ENCODE measurements around the gene TEX10. TPM values are rescaled to one million over a fixed set of nuclear protein-coding genes. Genes with fewer than 3 reads are reported as not detected.
"Not testable (repeated sequence)": the region's sequence is repeated elsewhere in the genome, so short reads cannot be mapped to it uniquely, and the experiment has no call there.

The TEX10 gene
- total RNA-seq, 2 experiments from 2014 or later, result 9.3 to 10.1 TPM

- Mint-ChIP-seq H3K27ac (no peak overlapping the region), H3K36me3 (ENCODE audit: low read depth) (peaks cover 49% of the 10 kb centered on the region), H3K4me3 (no peak overlapping the region), H3K27me3 (no peaks in the 10 kb centered on the region), H3K4me1 (ENCODE audit: low read depth) (peaks cover 76% of the 10 kb centered on the region), H3K9me3 (no peaks in the 10 kb centered on the region)
- no peaks in the 10 kb centered on the region for H3K27me3 ChIP-seq (ENCODE audit: control insufficient read depth in 1 of 2, insufficient read depth in 2 of 2, low read length in 2 of 2)
- H3K4me3 ChIP-seq (ENCODE audit: low read length), result no peak overlapping the region
- TF ChIP-seq CTCF (IDR thresholded peaks at IDR 0.05), result no peak
- ATAC-seq (ENCODE audit: poor library complexity) (no peak), DNase-seq (no peak)
- peaks cover 9% of the 10 kb centered on the region for H3K4me1 ChIP-seq (ENCODE audit: insufficient read depth, low read length)
- H3K9me3 ChIP-seq (ENCODE audit: control insufficient read depth in 1 of 2, insufficient read depth in 1 of 2, low read length in 2 of 2), result no peaks in the 10 kb centered on the region
- intact Hi-C loops (cut with DNase I, micrococcal nuclease), result loop anchor here in 1 of 2 experiments (5.0 kb wide), 1 partner anchor 440 kb away; the partner anchor contains the start of gene STX17
- H3K36me3 ChIP-seq (ENCODE audit: insufficient read depth, low read length), result peaks cover 22% of the 10 kb centered on the region
- H3K27ac ChIP-seq (ENCODE audit: low read depth in 1 of 2, low read length in 2 of 2), result no peak overlapping the region
- ChIA-PET POLR2A (no interaction called here), CTCF (interaction anchor here (1.2 to 1.3 kb wide), 2 partner anchors 9 to 11 kb away, joined by 3 to 4 read pairs; no protein-coding TSS in a partner anchor)
Measured at GRCh38 chr9:100346836-100347235, 5.9 kb downstream of the TEX10 start.

DNA sequence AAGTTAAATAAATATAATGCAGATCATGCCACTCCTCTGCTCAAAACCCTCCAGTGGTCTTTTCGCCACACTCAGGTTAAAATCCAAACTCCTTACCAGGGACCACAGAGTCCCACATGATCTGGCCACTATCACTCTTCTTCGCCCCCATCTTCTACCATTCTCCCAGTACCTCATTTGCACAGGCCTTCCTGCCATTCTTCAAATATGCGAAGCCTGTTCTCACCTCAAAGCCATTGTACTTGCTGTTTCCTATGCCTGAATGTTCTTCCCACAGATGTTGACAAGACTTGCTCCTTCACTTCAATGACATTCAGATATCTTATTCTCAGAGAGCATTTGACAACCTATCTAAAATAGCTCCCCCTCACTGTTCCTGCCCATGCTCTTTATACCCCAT is 10.9 kb downstream of the TEX10 start:
- Histone ChIP-seq H3K9me3 (ENCODE audit: control insufficient read depth in 1 of 2, insufficient read depth in 1 of 2, low read length in 2 of 2) (no peaks in the 10 kb centered on the region), H3K36me3 (ENCODE audit: insufficient read depth, low read length) (peaks cover 24% of the 10 kb centered on the region), H3K27me3 (ENCODE audit: control insufficient read depth in 1 of 2, insufficient read depth in 2 of 2, low read length in 2 of 2) (no peaks in the 10 kb centered on the region), H3K27ac (ENCODE audit: low read depth in 1 of 2, low read length in 2 of 2) (no peak overlapping the region), H3K4me1 (ENCODE audit: insufficient read depth, low read length) (no peaks in the 10 kb centered on the region), H3K4me3 (ENCODE audit: low read length) (no peak overlapping the region)
- ATAC-seq (ENCODE audit: poor library complexity) (no peak), DNase-seq (no peak)
- no peak for TF ChIP-seq CTCF (IDR thresholded peaks at IDR 0.05)
- intact Hi-C loops (cut with DNase I, micrococcal nuclease), result no loop called here
- H3K27me3 Mint-ChIP-seq, result no peaks in the 10 kb centered on the region
- no peak overlapping the region for H3K27ac Mint-ChIP-seq
- peaks cover 58% of the 10 kb centered on the region for H3K4me1 Mint-ChIP-seq (ENCODE audit: low read depth)
- H3K36me3 Mint-ChIP-seq (ENCODE audit: low read depth), result peaks cover 72% of the 10 kb centered on the region
- POLR2A ChIA-PET, result interaction anchor here (2.5 kb wide), 1 partner anchor 11 kb away, joined by 12 read pairs; the partner anchor contains the start of gene TEX10
- CTCF ChIA-PET, result no interaction called here
- H3K9me3 Mint-ChIP-seq, result no peaks in the 10 kb centered on the region
- H3K4me3 Mint-ChIP-seq, result no peak overlapping the region

GRCh38 chr9:100340224-100340623 is 12.5 kb downstream of the TEX10 start:
- TF ChIP-seq CTCF (IDR thresholded peaks at IDR 0.05), result no peak
- Mint-ChIP-seq H3K27ac (no peak overlapping the region), H3K36me3 (ENCODE audit: low read depth) (peaks cover 64% of the 10 kb centered on the region), H3K9me3 (no peaks in the 10 kb centered on the region), H3K4me1 (ENCODE audit: low read depth) (peaks cover 50% of the 10 kb centered on the region), H3K4me3 (no peak overlapping the region), H3K27me3 (no peaks in the 10 kb centered on the region)
- no peaks in the 10 kb centered on the region for H3K27me3 ChIP-seq (ENCODE audit: control insufficient read depth in 1 of 2, insufficient read depth in 2 of 2, low read length in 2 of 2)
- intact Hi-C loops (cut with DNase I, micrococcal nuclease), result no loop called here
- H3K4me3 ChIP-seq (ENCODE audit: low read length), result no peak overlapping the region
- H3K9me3 ChIP-seq (ENCODE audit: control insufficient read depth in 1 of 2, insufficient read depth in 1 of 2, low read length in 2 of 2), result no peaks in the 10 kb centered on the region
- ChIA-PET CTCF (no interaction called here), POLR2A (interaction anchor here (4.0 kb wide), 1 partner anchor 12 kb away, joined by 17 read pairs; the partner anchor contains the start of gene TEX10)
- H3K27ac ChIP-seq (ENCODE audit: low read depth in 1 of 2, low read length in 2 of 2), result no peak overlapping the region
- no peak for DNase-seq
- ATAC-seq (ENCODE audit: poor library complexity), result no peak
- H3K4me1 ChIP-seq (ENCODE audit: insufficient read depth, low read length), result no peaks in the 10 kb centered on the region
- H3K36me3 ChIP-seq (ENCODE audit: insufficient read depth, low read length), result peaks cover 11% of the 10 kb centered on the region

- peaks cover 45% of the 10 kb centered on the region for H3K4me1 Mint-ChIP-seq (ENCODE audit: low read depth)
Measured at GRCh38 chr9:100338736-100339135, 14.0 kb downstream of the TEX10 start.

More at GRCh38 chr9:100338736-100339135, 14.0 kb downstream of the TEX10 start:
- H3K27me3 ChIP-seq (ENCODE audit: control insufficient read depth in 1 of 2, insufficient read depth in 2 of 2, low read length in 2 of 2); H3K4me3 ChIP-seq (ENCODE audit: low read length); ATAC-seq (ENCODE audit: poor library complexity); H3K4me3 Mint-ChIP-seq; H3K27ac Mint-ChIP-seq; DNase-seq; intact Hi-C loops (cut with DNase I, micrococcal nuclease); H3K9me3 Mint-ChIP-seq; H3K4me1 ChIP-seq (ENCODE audit: insufficient read depth, low read length); H3K9me3 ChIP-seq (ENCODE audit: control insufficient read depth in 1 of 2, insufficient read depth in 1 of 2, low read length in 2 of 2); H3K27me3 Mint-ChIP-seq; H3K27ac ChIP-seq (ENCODE audit: low read depth in 1 of 2, low read length in 2 of 2): not testable (repeated sequence)
- peaks cover 63% of the 10 kb centered on the region for H3K36me3 Mint-ChIP-seq (ENCODE audit: low read depth)
- CTCF ChIA-PET, result interaction anchor here (0.6 to 1.6 kb wide), 2 partner anchors 9 to 129 kb away, joined by 3 to 4 read pairs; no protein-coding TSS in a partner anchor
- peaks cover 11% of the 10 kb centered on the region for H3K36me3 ChIP-seq (ENCODE audit: insufficient read depth, low read length)
- POLR2A ChIA-PET, result interaction anchor here (4.0 kb wide), 1 partner anchor 13 kb away, joined by 17 read pairs; the partner anchor contains the start of gene TEX10

All from CD4-positive, alpha-beta T cell (primary cell).